Activated CD4-positive, alpha-beta memory T cell treated with anti-CD3 and anti-CD28 coated beads for 36 hours (primary cell): ENCODE results near the gene DNAJC19. TPM values are rescaled to one million over a fixed set of nuclear protein-coding genes. Genes with fewer than 3 reads are reported as not detected.
"Not testable (repeated sequence)": the region's sequence is repeated elsewhere in the genome, so short reads cannot be mapped to it uniquely, and the experiment has no call there.

ENCODE experiments used
- CTCF ChIA-PET: fragments of 350-600 bp; sonication (Branson Sonifier 250); formaldehyde crosslinking; loops from one replicate; lab custom pipeline; 2021; ENCODE audit warnings: antibody characterized with exemption, inconsistent platforms; lab: Charles Lee
- POLR2A ChIA-PET: fragments of 350-600 bp; sonication (Branson Sonifier 250); formaldehyde crosslinking; loops from one replicate; lab custom pipeline; 2021; ENCODE audit warnings: antibody characterized with exemption; lab: Charles Lee
- DNase-seq: peaks from one replicate; pipeline ENCODE4 v3.0.0-alpha.2; 2020
- H3K27ac Mint-ChIP-seq: one replicate; pipeline ENCODE4 v1.8.0; 2021; ENCODE audit warnings: mixed read lengths
- H3K27me3 Mint-ChIP-seq: one replicate; pipeline ENCODE4 v1.8.0; 2021; ENCODE audit warnings: mixed read lengths
- H3K36me3 Mint-ChIP-seq: one replicate; pipeline ENCODE4 v1.8.0; 2021; ENCODE audit warnings: mixed read lengths
- H3K4me1 Mint-ChIP-seq: one replicate; pipeline ENCODE4 v1.8.0; 2021; ENCODE audit warnings: low read depth, mixed read lengths
- H3K4me3 Mint-ChIP-seq: one replicate; pipeline ENCODE4 v1.8.0; 2021; ENCODE audit warnings: mild to moderate bottlenecking, mixed read lengths
- H3K9me3 Mint-ChIP-seq: one replicate; pipeline ENCODE4 v1.8.0; 2021; ENCODE audit warnings: mixed read lengths
- intact Hi-C: fragments of 100-400 bp; cut with micrococcal nuclease; formaldehyde crosslinking; loops from one replicate; pipeline ENCODE4 v1.15.1; 2023
- total RNA-seq, 2 experiments: library from RNA; stranded (reverse); gene quantifications; one replicate each; pipeline ENCODE4 v1.2.3, GENCODE V29; 2021

DNAJC19 gene
- total RNA-seq: 10 to 100 TPM; 68.6 to 75.0 TPM

DNA sequence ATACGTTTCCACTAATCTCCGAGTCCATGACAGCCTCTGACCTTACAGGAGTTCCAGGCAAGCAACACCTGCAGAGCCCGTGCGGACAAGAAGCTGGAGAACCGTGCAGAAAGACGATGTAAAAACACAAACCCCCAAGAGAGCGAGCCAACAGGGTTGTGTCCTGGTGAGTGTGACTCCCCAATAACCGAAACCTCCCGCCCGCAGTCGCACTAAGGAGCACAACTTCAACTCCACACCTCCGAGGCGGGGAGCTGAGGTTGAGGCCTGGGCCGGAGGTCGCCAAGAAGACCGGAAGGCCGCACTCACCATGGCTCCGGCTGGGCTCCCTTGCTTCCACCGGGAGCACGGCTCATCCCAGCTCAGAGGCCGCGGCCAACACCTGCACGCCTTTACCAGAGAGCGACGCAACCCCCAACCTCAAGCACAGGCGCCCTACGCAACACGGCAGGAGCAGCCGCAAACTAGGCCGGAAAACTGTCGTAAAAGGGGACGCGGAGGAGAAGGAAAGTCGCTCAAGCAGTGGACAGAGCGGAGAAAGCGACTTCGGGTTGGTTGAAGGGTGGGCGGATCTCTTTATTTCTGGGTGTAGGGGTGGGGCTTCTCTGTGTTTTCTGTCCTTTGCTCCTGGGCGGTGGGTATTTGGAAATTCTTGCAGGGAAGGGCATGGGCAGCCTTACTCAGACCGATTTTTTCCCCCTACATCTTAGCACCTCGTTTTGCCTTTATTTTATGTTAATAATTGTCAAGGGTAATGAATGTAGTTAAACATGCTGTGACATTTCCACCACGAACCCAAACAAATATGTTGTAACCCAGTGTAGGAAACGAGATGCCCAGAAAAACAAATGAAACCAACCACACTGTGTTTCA, at the start of gene DNAJC19:
DNAJC19 (minus strand) TSS at position 446 of the 873 bp plus-strand sequence; CDS start at position 312, 134 bp downstream.
- H3K4me1 Mint-ChIP-seq: peaks cover 31% of the 10 kb centered on the region
- peak within 1 kb of the TSS; percentile 94 for H3K4me3 Mint-ChIP-seq
- H3K27me3 Mint-ChIP-seq: no peaks in the 10 kb centered on the region
- CTCF ChIA-PET: interaction anchor here (0.7 to 1.3 kb wide), 3 partner anchors 10 to 187 kb away, joined by 3 to 4 read pairs (median 3); partner anchors contain the start of gene FXR1
- intact Hi-C loops: loop anchor here (1.0 to 5.0 kb wide), 6 partner anchors 20 to 1382 kb away; partner anchors contain the start of genes CCDC39, FXR1, TTC14 and USP13
- H3K36me3 Mint-ChIP-seq: peaks cover 14% of the 10 kb centered on the region
- no peaks in the 10 kb centered on the region for H3K9me3 Mint-ChIP-seq
- DNase-seq: peak; percentile 95
- POLR2A ChIA-PET: interaction anchor here (1.2 to 2.0 kb wide), 2 partner anchors 8 to 77 kb away, joined by 3 to 11 read pairs; partner anchors contain the start of gene FXR1
- peak within 1 kb of the TSS; percentile 93 for H3K27ac Mint-ChIP-seq

DNA sequence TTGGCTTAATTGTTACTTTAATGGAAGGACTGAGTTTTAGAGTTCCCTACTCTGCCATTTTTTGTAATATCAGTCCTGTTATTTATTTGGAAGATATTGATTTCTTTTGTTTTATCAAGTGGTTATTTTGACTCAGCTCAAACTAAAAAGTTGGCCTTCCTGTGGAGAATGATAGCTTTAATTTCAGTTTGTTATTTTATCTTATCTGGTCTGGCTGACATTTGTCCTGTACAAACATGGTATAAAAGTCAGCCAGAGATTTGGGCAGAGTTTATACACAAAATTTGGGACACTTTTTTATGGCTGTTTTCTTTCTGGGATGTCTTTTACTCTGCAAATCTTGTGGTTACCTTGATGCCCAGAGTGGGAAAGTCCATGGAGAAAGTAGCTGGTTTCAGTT, 41.4 kb upstream of the DNAJC19 start:
- intact Hi-C loops: no loop called here
- Mint-ChIP-seq H3K4me1 (no peaks in the 10 kb centered on the region), H3K36me3 (no peaks in the 10 kb centered on the region), H3K4me3 (no peak overlapping the region), H3K27me3 (no peaks in the 10 kb centered on the region), H3K9me3 (peaks cover 4% of the 10 kb centered on the region), H3K27ac (no peak overlapping the region)
- ChIA-PET CTCF (no interaction called here), POLR2A (no interaction called here)
- DNase-seq: no peak

DNA sequence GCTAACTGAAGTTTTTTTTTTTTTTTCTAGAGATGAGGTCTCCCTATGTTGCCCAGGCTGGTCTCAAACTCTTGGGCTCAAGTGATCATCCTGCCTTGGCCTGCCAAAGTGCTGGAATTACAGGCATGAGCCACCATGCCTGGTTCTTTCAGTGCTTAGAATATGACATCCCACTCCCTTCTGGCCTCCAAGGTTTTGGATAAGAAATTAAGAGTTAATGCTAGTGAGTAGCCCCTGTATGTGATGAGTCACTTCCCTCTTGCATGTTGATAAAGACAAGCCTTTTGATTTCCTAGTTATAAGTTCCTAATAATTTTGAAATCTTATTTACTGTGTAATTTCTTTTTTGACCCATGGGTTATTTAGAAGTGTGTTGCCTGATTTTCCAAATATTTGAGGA, 35.7 kb upstream of the DNAJC19 start:
- H3K4me1 Mint-ChIP-seq: no peaks in the 10 kb centered on the region
- intact Hi-C loops: no loop called here
- H3K9me3 Mint-ChIP-seq: peaks cover 14% of the 10 kb centered on the region
- no peak overlapping the region for H3K4me3 Mint-ChIP-seq
- H3K27ac Mint-ChIP-seq: no peak overlapping the region
- ChIA-PET CTCF (no interaction called here), POLR2A (no interaction called here)
- H3K36me3 Mint-ChIP-seq: peaks cover 2% of the 10 kb centered on the region
- H3K27me3 Mint-ChIP-seq: no peaks in the 10 kb centered on the region
- DNase-seq: no peak

DNA sequence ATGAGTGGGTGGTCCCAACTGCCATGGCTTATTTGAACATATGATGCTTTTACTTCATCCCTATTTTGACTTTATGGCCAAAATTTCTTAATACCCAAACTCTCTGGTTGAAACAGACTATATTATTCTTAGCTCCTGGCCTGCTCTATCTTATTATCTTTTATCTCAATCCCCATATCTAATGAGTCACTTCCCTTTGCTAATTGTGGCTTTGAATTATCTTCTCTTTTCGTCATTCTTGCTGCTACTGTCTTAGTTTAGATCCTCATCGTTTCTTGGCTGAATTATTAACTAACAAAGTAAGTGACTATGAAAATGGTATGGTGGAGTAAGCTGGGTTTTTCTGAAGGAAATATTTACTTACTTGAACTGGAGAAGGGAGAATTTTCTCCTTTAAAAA, 28.2 kb upstream of the DNAJC19 start:
- CTCF ChIA-PET: no interaction called here
- POLR2A ChIA-PET: no interaction called here
- no peak for DNase-seq
- Mint-ChIP-seq H3K9me3 (no peaks in the 10 kb centered on the region), H3K27me3 (peaks cover 4% of the 10 kb centered on the region), H3K4me1 (no peaks in the 10 kb centered on the region), H3K36me3 (no peaks in the 10 kb centered on the region), H3K27ac (no peak overlapping the region), H3K4me3 (no peak overlapping the region)
- intact Hi-C loops: no loop called here

DNA sequence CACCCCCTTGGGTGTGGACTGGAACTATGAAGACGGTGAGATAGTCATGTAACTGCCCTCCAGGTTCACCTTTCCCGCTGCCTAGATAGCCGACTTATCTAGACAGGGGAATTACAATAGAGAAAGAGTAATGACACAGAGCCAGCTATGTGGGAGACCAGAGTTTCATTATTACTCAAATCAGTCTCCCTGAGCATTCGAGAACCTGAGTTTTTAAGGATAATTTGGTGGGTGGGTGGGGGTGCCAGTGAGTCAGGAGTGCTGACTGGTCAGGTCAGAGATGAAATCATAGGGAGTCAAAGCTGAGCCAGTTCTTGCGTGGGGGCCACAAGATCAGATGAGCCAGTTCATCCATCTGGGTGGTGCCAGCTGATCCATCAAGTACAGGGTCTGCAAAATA, 19.7 kb upstream of the DNAJC19 start:
- Mint-ChIP-seq H3K27me3 (peaks cover 4% of the 10 kb centered on the region), H3K9me3 (no peaks in the 10 kb centered on the region), H3K4me1 (peaks cover 13% of the 10 kb centered on the region), H3K27ac (no peak overlapping the region), H3K4me3 (no peak overlapping the region), H3K36me3 (no peaks in the 10 kb centered on the region)
- ChIA-PET CTCF (no interaction called here), POLR2A (interaction anchor here (0.6 kb wide), 1 partner anchor 370 kb away, joined by 3 read pairs; no protein-coding TSS in a partner anchor)
- intact Hi-C loops: loop anchor here (1.0 kb wide), 1 partner anchor 20 kb away; the partner anchor contains the start of gene DNAJC19
- peak; percentile 69 for DNase-seq

DNA sequence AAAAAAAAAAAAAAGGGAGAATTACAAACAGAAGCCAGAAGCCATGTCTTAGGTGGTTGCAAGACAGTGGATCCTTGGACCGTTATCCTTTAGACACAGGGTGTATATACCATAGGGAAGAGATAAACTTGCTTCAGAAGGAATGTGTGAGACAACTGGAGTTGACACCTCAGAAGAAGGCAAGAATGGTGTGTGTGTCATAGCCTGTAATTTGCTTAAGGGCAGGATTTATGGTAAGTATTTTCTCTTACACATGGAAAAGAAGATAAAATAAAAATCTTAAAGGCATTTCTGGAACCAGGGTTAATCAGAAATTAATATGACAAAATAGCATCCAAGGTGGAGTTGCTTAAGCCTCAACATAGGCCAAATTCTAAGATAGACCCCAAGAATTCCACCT, 19.3 kb upstream of the DNAJC19 start:
- ChIA-PET POLR2A (interaction anchor here (0.6 kb wide), 1 partner anchor 369 kb away, joined by 3 read pairs; no protein-coding TSS in a partner anchor), CTCF (interaction anchor here (0.6 kb wide), 1 partner anchor 24 kb away, joined by 5 read pairs; no protein-coding TSS in a partner anchor)
- no peaks in the 10 kb centered on the region for H3K9me3 Mint-ChIP-seq
- intact Hi-C loops: loop anchor here (1.0 kb wide), 1 partner anchor 19 kb away; the partner anchor contains the start of gene DNAJC19
- H3K27ac Mint-ChIP-seq: no peak overlapping the region
- H3K4me3 Mint-ChIP-seq: no peak overlapping the region
- H3K36me3 Mint-ChIP-seq: no peaks in the 10 kb centered on the region
- H3K27me3 Mint-ChIP-seq: peaks cover 2% of the 10 kb centered on the region
- peaks cover 13% of the 10 kb centered on the region for H3K4me1 Mint-ChIP-seq
- no peak for DNase-seq

DNA sequence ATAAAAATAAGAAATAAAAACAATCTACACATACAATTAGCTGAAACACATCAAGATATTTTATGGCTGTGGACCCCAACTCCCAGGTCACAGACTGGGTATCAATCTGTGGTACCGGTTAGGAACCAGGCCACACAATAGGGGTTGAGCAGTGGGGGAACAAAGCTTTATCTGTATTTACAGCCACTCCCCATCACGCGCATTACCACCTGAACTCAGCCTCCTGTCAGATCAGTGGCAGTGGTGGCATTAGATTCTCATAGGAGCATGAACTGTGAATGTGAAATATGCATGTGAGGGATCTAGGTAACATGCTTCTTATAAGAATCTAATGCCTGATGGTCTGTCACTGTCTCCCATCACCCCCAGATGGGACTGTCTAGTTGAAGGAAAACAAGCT, 17.7 kb upstream of the DNAJC19 start:
- H3K36me3 Mint-ChIP-seq: peaks cover 4% of the 10 kb centered on the region
- H3K4me3 Mint-ChIP-seq: no peak overlapping the region
- peaks cover 13% of the 10 kb centered on the region for H3K4me1 Mint-ChIP-seq
- H3K9me3 Mint-ChIP-seq: peaks cover 8% of the 10 kb centered on the region
- intact Hi-C loops: no loop called here
- CTCF ChIA-PET: no interaction called here
- peaks cover 4% of the 10 kb centered on the region for H3K27me3 Mint-ChIP-seq
- DNase-seq: no peak
- POLR2A ChIA-PET: no interaction called here
- H3K27ac Mint-ChIP-seq: no peak overlapping the region

DNA sequence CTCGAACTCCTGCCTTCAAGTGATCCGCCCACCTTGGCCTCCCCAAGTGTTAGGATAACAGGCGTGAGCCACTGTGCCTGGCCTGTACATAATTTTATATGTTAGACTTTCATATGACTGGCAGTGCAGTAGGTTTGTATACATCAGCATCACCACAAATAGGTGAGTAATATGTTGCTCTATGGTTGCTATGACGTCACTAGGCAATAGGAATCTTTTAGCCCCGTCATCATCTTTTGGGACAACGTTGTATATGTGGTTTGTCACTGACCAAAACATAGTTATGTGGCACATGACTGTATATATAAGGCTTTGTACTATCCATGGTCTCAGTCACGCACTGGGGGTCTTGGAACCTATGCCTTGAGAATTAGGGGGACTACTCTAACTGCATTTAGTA, 17.0 kb upstream of the DNAJC19 start:
- POLR2A ChIA-PET: no interaction called here
- H3K27me3 Mint-ChIP-seq: peaks cover 5% of the 10 kb centered on the region
- CTCF ChIA-PET: no interaction called here
- no peak for DNase-seq
- peaks cover 10% of the 10 kb centered on the region for H3K36me3 Mint-ChIP-seq
- H3K4me1 Mint-ChIP-seq: peaks cover 13% of the 10 kb centered on the region
- intact Hi-C loops: no loop called here
- peaks cover 16% of the 10 kb centered on the region for H3K9me3 Mint-ChIP-seq
- no peak overlapping the region for H3K4me3 Mint-ChIP-seq
- no peak overlapping the region for H3K27ac Mint-ChIP-seq

DNA sequence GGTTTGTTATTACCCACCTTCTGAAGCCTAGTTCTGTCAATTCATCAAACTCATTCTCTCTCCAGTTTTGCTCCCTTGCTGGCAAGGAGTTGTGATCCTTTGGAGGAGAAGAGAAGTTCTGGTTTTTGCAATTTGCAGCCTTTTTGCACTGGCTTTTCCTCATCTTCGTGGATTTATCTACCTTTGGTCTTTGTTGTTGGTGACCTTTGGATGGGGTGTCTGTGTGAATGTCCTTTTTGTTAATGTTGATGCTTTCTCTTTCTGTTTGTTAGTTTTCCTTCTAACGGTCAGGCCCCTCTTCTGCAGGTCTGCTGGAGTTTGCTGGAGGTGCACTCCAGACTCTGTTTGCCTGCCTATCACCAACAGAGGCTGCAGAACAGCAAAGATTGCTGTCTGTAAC, 13.9 kb upstream of the DNAJC19 start:
- intact Hi-C loops, POLR2A ChIA-PET, DNase-seq, H3K4me1 Mint-ChIP-seq, H3K27ac Mint-ChIP-seq, H3K4me3 Mint-ChIP-seq, CTCF ChIA-PET: not testable (repeated sequence)
- Mint-ChIP-seq H3K27me3 (peaks cover 14% of the 10 kb centered on the region), H3K36me3 (peaks cover 19% of the 10 kb centered on the region), H3K9me3 (peaks cover 28% of the 10 kb centered on the region)

DNA sequence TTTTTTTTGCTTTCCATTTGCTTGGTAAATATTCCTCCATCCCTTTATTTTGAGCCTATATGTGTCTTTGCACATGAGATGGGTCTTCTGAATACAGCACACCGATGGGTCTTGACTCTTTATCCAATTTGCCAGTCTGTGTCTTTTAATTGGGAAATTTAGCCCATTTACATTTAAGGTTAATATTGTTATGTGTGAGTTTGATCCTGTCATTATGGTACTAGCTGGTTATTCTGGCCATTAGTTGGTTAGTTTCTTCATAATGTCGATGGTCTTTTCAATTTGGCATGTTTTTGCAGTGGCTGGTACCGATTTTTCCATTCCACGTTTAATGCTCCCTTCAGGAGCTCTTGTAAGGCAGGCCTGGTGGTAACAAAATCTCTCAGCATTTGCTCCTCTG, 12.8 kb upstream of the DNAJC19 start:
- DNase-seq, H3K4me1 Mint-ChIP-seq, H3K4me3 Mint-ChIP-seq, CTCF ChIA-PET, intact Hi-C loops, POLR2A ChIA-PET, H3K27ac Mint-ChIP-seq: not testable (repeated sequence)
- H3K36me3 Mint-ChIP-seq: peaks cover 19% of the 10 kb centered on the region
- H3K27me3 Mint-ChIP-seq: peaks cover 14% of the 10 kb centered on the region
- H3K9me3 Mint-ChIP-seq: peaks cover 28% of the 10 kb centered on the region

DNA sequence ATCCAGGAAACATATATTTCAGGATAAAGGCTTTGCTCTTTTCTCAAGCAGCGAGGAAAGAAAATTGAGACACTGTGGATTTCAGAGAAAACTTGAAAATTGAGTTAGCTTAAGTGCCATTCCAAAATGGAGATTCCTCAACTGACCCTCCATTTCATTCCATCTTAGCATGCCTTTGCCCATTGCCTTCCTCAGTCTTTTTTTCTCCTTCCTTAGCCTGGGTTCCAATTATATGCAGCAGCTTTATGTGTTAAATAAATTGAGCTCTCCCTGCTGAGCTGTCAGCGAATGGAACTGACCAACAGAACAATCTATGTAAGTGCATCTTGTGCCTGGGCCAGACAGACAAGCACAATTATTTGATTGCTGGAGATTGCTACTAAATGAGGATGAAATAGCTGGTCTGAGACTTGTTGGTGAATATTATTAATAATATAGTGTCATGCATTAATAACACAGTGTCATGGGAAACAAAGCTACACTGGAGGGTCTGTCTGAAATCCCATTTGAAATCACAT, 6.9 kb upstream of the DNAJC19 start:
- no peak overlapping the region for H3K4me3 Mint-ChIP-seq
- CTCF ChIA-PET: no interaction called here
- peaks cover 8% of the 10 kb centered on the region for H3K27me3 Mint-ChIP-seq
- intact Hi-C loops: no loop called here
- H3K9me3 Mint-ChIP-seq: peaks cover 12% of the 10 kb centered on the region
- no peak overlapping the region for H3K27ac Mint-ChIP-seq
- H3K36me3 Mint-ChIP-seq: peaks cover 9% of the 10 kb centered on the region
- DNase-seq: no peak
- POLR2A ChIA-PET: no interaction called here
- H3K4me1 Mint-ChIP-seq: no peaks in the 10 kb centered on the region

DNA sequence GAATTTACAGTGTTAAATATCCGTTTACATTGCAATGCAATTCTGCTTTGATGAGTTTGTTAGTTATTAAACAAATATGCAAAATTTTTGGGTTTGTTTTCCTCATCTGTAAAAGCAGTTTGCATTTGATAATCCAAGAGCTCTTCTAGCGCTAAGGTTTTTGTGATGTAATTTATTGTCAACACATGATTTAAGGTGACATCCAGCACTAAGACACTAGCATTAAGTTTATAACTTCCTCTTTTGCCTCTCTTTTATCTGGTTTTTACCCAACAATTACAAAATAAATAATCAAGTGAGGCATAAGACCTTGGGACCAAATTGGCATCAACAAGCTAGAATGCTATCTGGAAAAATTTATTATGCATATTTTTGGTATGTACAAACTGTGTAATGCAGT, 969 bp upstream of the DNAJC19 start:
- Mint-ChIP-seq H3K36me3 (peaks cover 14% of the 10 kb centered on the region), H3K4me3 (peak overlapping the region; percentile 94), H3K27ac (peak overlapping the region; percentile 93), H3K27me3 (no peaks in the 10 kb centered on the region), H3K4me1 (peaks cover 31% of the 10 kb centered on the region), H3K9me3 (no peaks in the 10 kb centered on the region)
- DNase-seq: no peak
- ChIA-PET CTCF (interaction anchor here (1.0 kb wide), 1 partner anchor 78 kb away, joined by 5 read pairs; the partner anchor contains the start of gene FXR1), POLR2A (interaction anchor here (0.6 to 2.0 kb wide), 2 partner anchors 36 to 78 kb away, joined by 3 to 11 read pairs; partner anchors contain the start of gene FXR1)
- intact Hi-C loops: no loop called here
